ENCODE measurements around the gene PLXNC1.

- no peak for TF ChIP-seq CTCF (IDR thresholded peaks at IDR 0.05)
- TF ChIP-seq POLR2AphosphoS5 (IDR thresholded peaks at IDR 0.05), result no peak
- TF ChIP-seq POLR2A (IDR thresholded peaks at IDR 0.05), result no peak
- TF ChIP-seq EP300 (IDR thresholded peaks at IDR 0.05), result no peak
Measured at GRCh38 chr12:94143951-94144350, 4.4 kb upstream of the PLXNC1 start.
